GM19023 (cell line): ENCODE results near the gene TOR1B.
"Not testable (repeated sequence)": the region's sequence is repeated elsewhere in the genome, so short reads cannot be mapped to it uniquely, and the experiment has no call there.

Experiments used
- ATAC-seq: cut with Tn5 transposase; IDR thresholded peaks from one replicate; pipeline ENCODE4 v1.9.1; 2021; ENCODE audit warnings: mild to moderate bottlenecking, moderate library complexity; ENCODE audit not compliant: unreplicated experiment

The TOR1B gene

GRCh38 chr9:129776096-129776495 lies 26.9 kb upstream of the TOR1B start:
- ATAC-seq, result not testable (repeated sequence)

DNA sequence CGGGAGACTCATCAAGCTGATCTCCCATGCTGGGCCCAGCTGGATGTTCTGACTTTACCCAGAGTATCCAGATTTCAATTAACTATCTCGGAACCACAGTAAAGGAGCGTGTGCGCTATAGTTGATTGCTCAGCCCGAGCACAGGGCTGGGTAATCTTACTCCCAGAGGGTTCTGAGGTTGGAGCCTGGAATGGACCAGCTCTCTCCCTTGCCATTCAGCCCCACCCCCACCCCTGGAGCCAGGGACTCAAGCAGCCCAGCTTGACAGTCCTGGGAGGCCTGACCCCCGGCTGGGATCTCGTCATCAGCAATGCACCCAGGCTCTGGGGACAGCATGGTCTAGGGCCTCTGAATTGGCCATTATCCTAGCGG lies 26.4 kb upstream of the TOR1B start:
- no peak for ATAC-seq

GRCh38 chr9:129776938-129777768 lies 25.8 kb upstream of the TOR1B start:
- no peak for ATAC-seq

DNA sequence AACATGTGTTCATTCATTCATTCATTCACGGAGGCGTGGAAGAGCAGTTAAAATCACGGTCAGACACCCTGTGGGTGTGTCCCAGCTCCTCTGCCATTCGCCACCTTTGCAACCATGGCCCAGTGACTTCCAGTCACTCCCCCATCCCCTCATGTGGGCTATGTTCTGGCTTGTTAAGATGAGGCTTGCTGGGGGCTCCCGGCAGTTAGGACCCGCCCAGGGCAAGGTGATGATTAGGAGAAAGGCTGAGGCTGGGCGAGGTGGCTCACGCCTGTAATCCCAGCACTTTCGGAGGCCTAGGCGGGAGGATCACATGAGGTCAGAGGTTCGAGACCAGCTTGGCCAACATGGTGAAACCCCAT lies 25.2 kb upstream of the TOR1B start:
- no peak for ATAC-seq

DNA sequence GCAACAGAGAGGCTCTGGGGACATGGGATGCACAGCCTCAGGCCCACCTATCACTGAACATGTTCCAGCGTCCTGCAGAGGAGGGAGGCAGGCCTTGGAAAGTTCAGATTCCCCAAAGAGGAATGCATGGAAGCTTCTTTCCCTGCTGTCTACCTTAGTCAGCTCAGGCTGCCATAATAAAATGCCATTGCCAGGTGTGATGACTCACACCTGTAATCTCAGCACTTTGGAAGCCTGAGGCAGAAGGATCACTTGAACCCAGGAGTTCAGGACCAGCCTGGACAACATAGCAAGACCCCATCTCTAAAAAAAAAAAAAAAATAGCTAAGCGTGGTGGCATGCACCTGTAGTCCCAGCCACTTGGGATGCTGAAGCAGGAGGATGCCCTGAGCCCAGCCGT lies 24.5 kb upstream of the TOR1B start:
- ATAC-seq, result no peak

DNA sequence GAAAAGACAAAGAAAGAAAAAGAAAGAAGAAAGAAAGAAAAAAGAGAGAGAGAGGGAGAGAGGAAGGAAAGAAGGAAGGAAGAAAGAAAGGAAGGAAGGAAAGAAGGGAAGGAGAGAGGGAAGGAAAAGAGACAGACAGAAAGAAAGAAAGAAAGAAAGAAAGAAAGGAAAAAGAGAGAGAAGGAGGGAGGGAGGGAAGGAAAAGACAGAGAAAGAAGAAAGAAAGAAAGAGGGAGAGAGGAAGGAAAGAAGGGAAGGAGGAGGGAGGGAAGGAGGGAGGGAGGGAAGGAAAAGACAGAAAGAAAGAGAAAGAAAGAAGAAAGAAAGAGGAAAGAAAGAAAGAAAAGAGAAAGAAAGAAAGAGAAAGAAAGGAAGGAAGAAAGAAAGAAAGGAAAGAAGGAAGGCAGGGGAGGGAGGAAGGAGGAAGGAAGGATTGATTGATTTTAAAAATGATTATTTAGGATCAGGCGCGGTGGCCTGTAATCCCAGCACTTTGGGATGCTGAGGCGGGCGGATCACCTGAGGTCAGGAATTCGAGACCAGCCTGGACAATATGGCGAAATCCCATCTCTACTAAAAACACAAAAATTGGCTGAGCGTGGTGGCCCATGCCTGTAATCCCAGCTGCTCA lies 23.3 kb upstream of the TOR1B start:
- ATAC-seq, result no peak

GRCh38 chr9:129781131-129781530 lies 21.9 kb upstream of the TOR1B start:
- no peak for ATAC-seq

GRCh38 chr9:129781981-129782380 lies 21.0 kb upstream of the TOR1B start:
- ATAC-seq, result no peak

DNA sequence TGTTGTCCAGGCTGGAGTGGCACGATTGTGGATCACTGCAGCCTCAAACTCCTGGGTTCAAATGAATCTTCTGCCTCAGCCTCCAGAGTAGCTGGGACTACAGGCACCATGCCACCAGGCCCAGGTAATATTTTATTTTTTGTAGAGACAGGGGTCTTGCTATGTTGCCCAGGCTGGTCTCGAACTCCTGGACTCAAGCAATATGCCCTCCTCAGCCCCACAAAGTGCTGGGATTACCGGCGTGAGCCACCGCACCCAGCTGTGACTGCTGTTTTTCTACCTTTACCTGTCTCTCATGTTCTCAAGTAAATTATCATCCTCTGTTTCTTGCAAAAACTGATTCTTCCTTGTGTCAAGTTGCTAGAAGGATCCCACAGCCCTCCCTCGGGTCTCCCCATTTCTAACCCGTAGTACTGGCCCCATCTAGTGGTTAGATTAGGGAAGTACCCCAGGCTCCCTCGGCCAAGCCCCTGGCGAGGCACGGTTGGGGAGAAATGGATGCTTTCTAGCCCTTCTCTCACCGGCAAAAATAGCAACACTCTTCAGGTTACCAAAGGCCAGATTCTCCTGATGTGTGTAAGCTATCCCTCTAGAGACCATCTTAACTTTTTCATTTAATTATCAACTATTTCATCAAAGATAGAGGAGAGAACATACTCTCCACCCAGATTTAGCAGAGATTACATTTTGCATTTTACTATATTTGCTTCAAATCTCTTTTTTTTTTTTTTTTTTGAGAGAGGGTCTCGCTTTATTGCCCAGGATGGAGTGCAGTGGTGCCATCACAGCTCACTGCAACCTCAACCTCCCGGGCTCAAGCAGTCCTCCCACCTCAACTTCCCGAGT lies 19.2 kb upstream of the TOR1B start:
- ATAC-seq, result no peak

- not testable (repeated sequence) for ATAC-seq
Measured at GRCh38 chr9:129784970-129785369, 18.0 kb upstream of the TOR1B start.

DNA sequence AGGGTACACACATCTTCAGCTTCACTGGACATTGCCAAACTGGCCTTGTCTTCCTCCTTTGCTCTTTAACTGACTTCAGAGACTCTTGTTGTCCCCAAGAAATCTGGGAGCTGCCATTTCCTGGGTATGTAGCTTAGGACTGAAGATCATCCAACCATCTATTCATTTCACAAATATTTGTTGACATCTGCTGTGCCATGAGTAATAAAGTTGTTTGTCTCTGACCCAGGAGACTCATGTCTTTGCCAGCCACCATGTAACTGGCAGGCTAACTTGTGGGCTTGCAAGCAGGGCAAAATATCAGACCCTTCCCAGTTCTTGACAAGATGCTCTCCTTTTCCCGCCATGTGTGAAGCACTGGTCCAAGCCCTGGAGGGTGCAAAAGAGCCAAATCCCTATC lies 17.1 kb upstream of the TOR1B start:
- no peak for ATAC-seq

GRCh38 chr9:129786481-129786880 lies 16.5 kb upstream of the TOR1B start:
- no peak for ATAC-seq

GRCh38 chr9:129794549-129794948 lies 8.4 kb upstream of the TOR1B start:
- no peak for ATAC-seq

DNA sequence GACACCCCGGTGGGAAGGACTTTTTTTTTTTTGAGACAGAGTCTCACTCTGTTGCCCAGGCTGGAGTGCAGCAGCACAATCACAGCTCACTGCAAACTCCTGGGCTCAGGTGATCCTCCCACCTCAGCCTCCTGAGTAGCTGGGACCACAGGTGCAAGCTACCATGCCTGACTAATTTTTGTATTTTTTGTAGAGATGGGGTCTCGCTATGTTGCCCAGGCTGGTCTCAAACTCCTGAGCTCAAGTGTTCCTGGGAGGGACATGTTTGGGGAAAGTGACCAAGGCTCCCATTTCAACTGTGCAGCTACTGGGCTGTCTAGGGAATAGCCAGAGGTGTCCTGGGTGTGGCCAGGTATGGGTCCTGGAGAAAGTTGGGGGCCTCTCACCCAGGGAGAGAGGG lies 7.0 kb upstream of the TOR1B start:
- not testable (repeated sequence) for ATAC-seq

GRCh38 chr9:129798973-129799372 lies 4.0 kb upstream of the TOR1B start:
- ATAC-seq, result no peak

GRCh38 chr9:129801504-129801903 lies 1.5 kb upstream of the TOR1B start:
- no peak for ATAC-seq

DNA sequence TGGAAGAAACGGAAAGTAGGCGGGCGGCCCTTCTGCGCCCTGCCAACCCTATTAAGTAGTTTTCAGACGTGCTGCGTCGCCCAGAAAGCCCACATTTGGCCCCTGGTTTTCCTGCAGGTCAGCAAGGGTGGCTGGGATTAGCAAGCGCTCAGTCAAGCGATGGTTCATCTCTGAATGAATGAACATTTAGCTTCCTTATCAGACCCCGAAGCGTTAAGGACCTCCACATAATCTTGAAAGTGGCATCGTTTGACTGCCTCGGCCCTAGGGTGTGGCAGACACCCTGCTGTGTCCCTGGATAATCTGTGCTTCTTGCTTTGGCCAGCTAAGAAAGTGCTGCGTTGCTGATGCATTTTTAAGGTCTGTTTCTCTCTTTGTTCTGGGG lies 684 bp downstream of the TOR1B start:
- ATAC-seq, result peak; percentile 7

GRCh38 chr9:129806061-129806460 lies 3.1 kb downstream of the TOR1B start:
- ATAC-seq, result no peak

GRCh38 chr9:129809346-129809745 lies 6.4 kb downstream of the TOR1B start:
- ATAC-seq, result no peak

DNA sequence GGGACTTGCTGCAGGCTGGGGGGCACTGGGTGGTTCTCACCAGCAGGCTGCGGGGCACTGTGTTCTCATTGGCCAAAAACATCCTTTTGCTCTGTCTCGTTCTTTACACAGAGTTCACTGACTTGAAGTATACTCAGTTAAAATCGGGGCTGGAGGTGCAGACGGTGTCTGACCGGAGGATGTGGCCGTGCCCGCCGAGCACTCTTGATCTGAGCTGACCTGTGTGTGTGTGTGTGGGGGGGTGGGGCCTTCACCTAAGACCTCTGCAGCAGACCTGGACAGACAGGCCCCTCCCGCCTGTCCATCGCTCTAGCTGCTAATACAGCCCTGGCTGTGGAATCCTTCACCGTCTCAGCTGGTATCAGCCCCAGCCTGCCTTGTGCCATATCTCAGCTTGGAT lies 7.1 kb downstream of the TOR1B start:
- ATAC-seq, result no peak

GRCh38 chr9:129810788-129811187 lies 7.8 kb downstream of the TOR1B start:
- no peak for ATAC-seq

- ATAC-seq, result no peak
Measured at GRCh38 chr9:129811967-129812363, 9.0 kb downstream of the TOR1B start.
